ENCODE results near the gene SMPD2. TPM values are rescaled to one million over a fixed set of nuclear protein-coding genes. Genes with fewer than 3 reads are reported as not detected.
A peak's percentile ranks its signal among the peaks of the same experiment; 100 is the strongest.
"Not testable (repeated sequence)": the region's sequence is repeated elsewhere in the genome, so short reads cannot be mapped to it uniquely, and the experiment has no call there.

Gene SMPD2
- polyA plus RNA-seq, 1 experiment, result 4.5 TPM

DNA sequence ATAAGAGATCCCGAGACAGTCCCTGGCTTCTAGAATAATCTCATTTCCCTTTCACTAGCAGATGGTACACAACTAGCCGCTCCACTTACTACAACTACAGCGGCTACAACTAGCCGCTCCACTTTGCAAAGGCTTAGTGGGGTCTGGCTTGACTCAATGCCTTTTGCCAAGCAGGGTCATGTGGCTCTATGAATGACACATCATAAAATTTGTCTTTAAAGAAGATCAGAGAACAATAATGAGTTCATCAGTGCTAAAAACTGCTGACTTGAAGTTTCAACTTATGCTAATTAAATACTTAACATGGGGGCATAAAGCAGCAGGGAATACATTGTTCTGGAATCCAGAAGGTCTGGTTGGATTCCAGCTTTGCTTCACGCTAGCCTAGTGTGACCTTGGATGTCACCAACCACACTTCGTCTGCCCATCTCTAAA lies 17.1 kb downstream of the SMPD2 start:
- H3K27ac ChIP-seq (ENCODE audit: low read depth, low read length), result no peak overlapping the region
- DNase-seq (ENCODE audit: low read depth, low spot score), result no peak
- ChIA-PET CTCF (no interaction called here), POLR2A (no interaction called here)
- no peaks in the 10 kb centered on the region for H3K27me3 ChIP-seq (ENCODE audit: control insufficient read depth, insufficient read depth, low read length)
- no peak overlapping the region for H3K4me3 ChIP-seq (ENCODE audit: low read depth, low read length)
- no peaks in the 10 kb centered on the region; the same call in 1 of the 2 replicates for H3K9me3 ChIP-seq (ENCODE audit: control insufficient read depth, insufficient read depth, low read length)
- TF ChIP-seq, protein P1, sequence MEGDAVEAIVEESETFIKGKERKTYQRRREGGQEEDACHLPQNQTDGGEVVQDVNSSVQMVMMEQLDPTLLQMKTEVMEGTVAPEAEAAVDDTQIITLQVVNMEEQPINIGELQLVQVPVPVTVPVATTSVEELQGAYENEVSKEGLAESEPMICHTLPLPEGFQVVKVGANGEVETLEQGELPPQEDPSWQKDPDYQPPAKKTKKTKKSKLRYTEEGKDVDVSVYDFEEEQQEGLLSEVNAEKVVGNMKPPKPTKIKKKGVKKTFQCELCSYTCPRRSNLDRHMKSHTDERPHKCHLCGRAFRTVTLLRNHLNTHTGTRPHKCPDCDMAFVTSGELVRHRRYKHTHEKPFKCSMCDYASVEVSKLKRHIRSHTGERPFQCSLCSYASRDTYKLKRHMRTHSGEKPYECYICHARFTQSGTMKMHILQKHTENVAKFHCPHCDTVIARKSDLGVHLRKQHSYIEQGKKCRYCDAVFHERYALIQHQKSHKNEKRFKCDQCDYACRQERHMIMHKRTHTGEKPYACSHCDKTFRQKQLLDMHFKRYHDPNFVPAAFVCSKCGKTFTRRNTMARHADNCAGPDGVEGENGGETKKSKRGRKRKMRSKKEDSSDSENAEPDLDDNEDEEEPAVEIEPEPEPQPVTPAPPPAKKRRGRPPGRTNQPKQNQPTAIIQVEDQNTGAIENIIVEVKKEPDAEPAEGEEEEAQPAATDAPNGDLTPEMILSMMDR (IDR thresholded peaks at IDR 0.05; ENCODE audit: low read depth, low read length), result no peak

DNA sequence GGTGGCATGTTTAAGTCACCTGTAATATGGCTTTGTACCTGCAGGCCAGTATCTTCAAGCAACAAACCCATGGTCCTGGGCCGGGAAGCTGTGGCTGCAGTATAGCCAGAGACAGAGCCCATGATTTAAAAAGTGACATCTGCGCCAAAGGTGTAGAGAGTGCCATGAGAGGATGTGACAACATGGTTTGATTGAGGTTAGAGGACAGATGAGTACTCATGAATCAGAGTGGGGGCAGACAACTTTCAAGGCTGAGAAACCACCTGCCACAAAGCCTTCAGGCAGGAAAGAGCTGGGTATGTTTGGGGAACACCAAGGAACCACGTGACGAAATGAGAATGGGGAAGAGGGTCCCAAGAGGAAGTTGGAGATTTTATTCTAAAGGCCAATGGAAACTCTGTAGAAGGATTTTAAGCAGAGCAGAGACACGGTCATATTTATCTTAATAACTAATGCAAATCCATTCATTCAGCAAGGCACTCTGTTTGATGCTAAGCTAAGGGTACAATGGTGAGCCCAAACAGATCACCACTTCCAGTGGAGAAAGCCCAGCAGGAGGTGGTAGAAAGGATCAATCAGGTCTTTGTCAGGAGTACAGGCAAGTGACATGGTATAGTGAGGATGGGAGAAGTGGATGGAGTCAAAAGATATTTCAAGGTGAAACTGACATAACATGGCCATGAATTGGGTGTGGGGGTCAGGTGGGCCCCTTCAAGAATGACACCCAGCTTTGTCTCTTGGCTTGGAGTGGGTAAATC lies 18.4 kb downstream of the SMPD2 start:
- TF ChIP-seq, protein P1 (IDR thresholded peaks at IDR 0.05; ENCODE audit: low read depth, low read length), result no peak
- H3K27ac ChIP-seq (ENCODE audit: low read depth, low read length), result peak overlapping the region; percentile 12
- H3K4me3 ChIP-seq (ENCODE audit: low read depth, low read length), result no peak overlapping the region
- H3K9me3 ChIP-seq (ENCODE audit: control insufficient read depth, insufficient read depth, low read length), result no peaks in the 10 kb centered on the region; the same call in 1 of the 2 replicates
- ChIA-PET POLR2A (no interaction called here), CTCF (no interaction called here)
- H3K27me3 ChIP-seq (ENCODE audit: control insufficient read depth, insufficient read depth, low read length), result no peaks in the 10 kb centered on the region
- DNase-seq (ENCODE audit: low read depth, low spot score), result no peak

DNA sequence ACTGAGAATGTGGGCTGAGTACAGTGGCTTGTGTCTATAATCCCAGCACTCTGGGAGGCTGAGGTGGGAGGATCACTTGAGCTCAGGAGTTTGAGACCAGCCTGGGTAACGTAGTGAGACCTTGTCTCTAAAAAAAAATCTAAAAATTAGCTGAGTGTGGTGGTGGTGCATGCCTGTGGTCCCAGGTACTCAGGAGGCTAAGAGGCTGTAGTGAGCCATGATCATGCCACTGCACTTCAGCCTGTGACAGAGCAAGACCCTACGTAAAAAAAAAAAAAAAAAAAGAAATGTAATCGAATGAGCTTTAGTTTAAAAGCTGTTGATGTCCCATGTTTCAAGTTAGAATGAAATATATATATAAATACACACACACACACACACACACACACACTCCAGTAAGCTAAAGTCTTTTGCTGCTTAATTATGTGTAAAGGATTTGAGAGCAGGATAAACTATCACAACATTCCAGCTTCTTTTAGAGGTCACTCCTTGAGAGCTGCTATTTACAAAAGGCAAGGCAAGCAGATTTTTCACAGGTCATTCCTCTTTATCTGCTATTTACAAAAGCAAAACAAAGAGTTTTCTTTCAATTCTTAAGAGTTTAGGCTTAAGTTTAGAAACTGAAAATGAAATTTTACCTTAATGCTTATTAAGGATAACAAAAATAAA lies 19.8 kb downstream of the SMPD2 start:
- H3K4me3 ChIP-seq (ENCODE audit: low read depth, low read length), result no peak overlapping the region
- no peak for DNase-seq (ENCODE audit: low read depth, low spot score)
- TF ChIP-seq, protein P1 (IDR thresholded peaks at IDR 0.05; ENCODE audit: low read depth, low read length), result no peak
- POLR2A ChIA-PET, result interaction anchor here (0.6 to 1.2 kb wide), 2 partner anchors 19 to 33 kb away, joined by 3 read pairs; partner anchors contain the start of gene SMPD2
- no peaks in the 10 kb centered on the region; the same call in 1 of the 2 replicates for H3K9me3 ChIP-seq (ENCODE audit: control insufficient read depth, insufficient read depth, low read length)
- CTCF ChIA-PET, result interaction anchor here (1.5 kb wide), 1 partner anchor 579 kb away, joined by 4 read pairs; no protein-coding TSS in a partner anchor
- no peaks in the 10 kb centered on the region for H3K27me3 ChIP-seq (ENCODE audit: control insufficient read depth, insufficient read depth, low read length)
- H3K27ac ChIP-seq (ENCODE audit: low read depth, low read length), result no peak overlapping the region

DNA sequence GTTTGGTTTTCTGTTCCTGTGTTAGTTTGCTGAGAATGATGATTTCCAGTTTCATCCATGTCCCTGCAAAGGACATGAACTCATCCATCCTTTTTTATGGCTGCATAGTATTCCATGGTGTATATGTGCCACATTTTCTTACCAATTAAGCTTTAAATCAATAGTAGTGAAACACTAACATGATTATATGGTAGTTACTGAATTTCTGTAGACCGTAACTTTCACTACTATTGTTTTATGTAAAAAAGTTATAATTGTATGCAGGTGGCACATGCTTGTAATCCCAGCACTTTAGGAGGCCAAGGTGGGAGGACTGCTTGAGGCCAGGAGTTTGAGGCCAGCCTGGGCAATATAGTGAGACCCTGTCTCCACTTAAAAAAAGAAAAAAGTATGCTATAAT lies 20.7 kb downstream of the SMPD2 start:
- POLR2A ChIA-PET; H3K4me3 ChIP-seq (ENCODE audit: low read depth, low read length); DNase-seq (ENCODE audit: low read depth, low spot score); H3K9me3 ChIP-seq (ENCODE audit: control insufficient read depth, insufficient read depth, low read length); H3K27me3 ChIP-seq (ENCODE audit: control insufficient read depth, insufficient read depth, low read length); H3K27ac ChIP-seq (ENCODE audit: low read depth, low read length): not testable (repeated sequence)
- CTCF ChIA-PET, result interaction anchor here (1.5 kb wide), 1 partner anchor 578 kb away, joined by 4 read pairs; no protein-coding TSS in a partner anchor

DNA sequence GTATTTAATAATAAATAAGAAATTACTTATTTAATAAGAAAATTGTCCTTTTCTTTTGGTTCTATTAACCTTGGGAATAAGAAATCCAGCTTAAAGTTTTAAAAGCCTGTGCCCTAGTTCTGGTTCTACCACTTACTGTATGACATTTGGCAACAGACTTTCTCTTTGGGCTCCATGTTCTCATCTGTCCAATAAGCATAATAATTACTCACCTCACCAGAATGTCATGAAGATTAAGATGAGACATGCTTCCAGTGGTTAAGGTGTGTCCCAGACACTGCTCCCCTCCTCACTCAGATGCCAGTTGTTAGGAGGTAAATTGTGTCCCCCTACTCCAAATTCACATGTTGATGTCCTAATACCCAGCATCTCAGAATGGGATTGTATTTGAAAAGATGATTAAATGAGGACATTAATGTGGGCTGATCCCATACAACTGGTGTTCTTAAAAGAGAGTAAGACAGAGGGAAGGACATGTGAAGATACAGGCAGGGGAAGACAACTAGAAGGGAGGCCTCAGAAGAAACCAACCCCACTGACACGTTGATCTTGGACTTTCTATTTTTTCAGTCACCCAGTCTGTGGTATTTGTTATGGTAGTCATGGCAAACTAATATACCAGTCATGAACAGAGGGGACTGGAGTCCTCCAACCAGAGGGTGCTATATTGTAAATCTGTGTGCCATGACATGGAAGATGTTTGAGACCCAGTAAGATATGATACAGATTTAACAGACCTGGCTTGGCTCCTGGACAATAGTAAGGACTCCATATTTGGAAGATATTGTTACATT lies 21.4 kb downstream of the SMPD2 start:
- POLR2A ChIA-PET, result no interaction called here

More for the DNA sequence above, 21.4 kb downstream of the SMPD2 start:
- no peak overlapping the region for H3K27ac ChIP-seq (ENCODE audit: low read depth, low read length)
- no peak overlapping the region for H3K4me3 ChIP-seq (ENCODE audit: low read depth, low read length)
- no peaks in the 10 kb centered on the region for H3K27me3 ChIP-seq (ENCODE audit: control insufficient read depth, insufficient read depth, low read length)
- DNase-seq (ENCODE audit: low read depth, low spot score), result no peak
- H3K9me3 ChIP-seq (ENCODE audit: control insufficient read depth, insufficient read depth, low read length), result no peaks in the 10 kb centered on the region
- TF ChIP-seq, protein P1 (IDR thresholded peaks at IDR 0.05; ENCODE audit: low read depth, low read length), result no peak
- CTCF ChIA-PET, result interaction anchor here (1.5 kb wide), 1 partner anchor 577 kb away, joined by 4 read pairs; no protein-coding TSS in a partner anchor
